Measurements from ENCODE around the gene SLC38A7.

GRCh38 chr16:58639836-58640235 lies 44.7 kb downstream of the SLC38A7 start:
- TF ChIP-seq TCF7L2 (IDR thresholded peaks at IDR 0.05; ENCODE audit: low read depth, low read length), result no peak
- no peak for TF ChIP-seq POLR2AphosphoS5 (IDR thresholded peaks at IDR 0.05; ENCODE audit: low read depth, low read length)

Data from Panc1 (cell line).